GM19468 (cell line): Measurements from ENCODE around the gene DNAJC22.
"Not testable (repeated sequence)": the region's sequence is repeated elsewhere in the genome, so short reads cannot be mapped to it uniquely, and the experiment has no call there.

Source experiments
- ATAC-seq: cut with Tn5 transposase; IDR thresholded peaks from one replicate; pipeline ENCODE4 v1.9.1; 2021; ENCODE audit warnings: mild to moderate bottlenecking, moderate library complexity, moderate number of reproducible peaks; ENCODE audit not compliant: unreplicated experiment; ENCODE audit errors: extremely low read depth

The DNAJC22 gene

DNA sequence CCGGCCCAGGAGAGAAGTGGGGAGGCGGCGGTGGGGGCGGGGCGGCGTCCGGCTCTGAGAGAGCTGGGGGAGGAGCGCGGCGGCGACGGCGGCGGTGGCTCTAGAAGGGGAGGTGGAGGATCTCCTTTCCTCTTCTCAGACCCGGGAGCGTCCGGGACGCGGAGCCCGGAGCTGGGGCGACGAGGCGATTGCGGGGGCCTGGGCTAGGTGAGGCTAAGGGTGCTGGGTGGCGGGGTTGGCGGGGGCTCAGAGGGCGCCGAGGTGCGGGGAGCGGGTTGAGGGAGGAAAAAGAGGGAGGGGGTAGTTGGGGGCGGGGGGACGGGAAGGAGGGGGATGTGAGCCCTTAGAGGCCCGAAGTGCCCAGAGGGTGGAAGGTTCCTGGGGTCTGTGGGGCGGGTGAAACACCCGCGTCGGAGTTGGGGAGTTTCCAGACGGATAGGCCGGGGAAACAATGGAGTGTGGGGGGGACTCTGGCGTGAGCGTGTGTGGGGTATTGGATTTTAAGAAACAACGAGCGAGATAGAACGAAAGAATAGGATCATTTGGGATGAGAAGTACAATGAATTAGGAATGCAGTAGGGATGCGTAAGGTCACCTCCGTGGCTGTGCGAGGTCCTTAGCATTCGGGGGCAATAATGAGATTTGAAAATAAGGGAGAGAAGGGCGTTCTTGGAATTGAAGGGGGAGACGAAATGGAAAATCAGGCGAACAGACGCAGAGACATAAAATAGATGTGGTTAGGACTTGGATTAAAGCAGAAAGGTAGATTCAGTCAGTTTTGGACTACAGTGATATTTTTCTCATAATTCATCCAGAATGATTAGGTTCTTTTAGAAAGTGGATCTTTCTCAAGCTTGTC is 20.9 kb downstream of the DNAJC22 start, which contains the start of gene SPATS2:
TSS of gene SPATS2 (plus strand) at position 82 of the 859 bp plus-strand sequence. CDS start 93,551 bp downstream, outside the sequence.
- no peak for ATAC-seq

DNA sequence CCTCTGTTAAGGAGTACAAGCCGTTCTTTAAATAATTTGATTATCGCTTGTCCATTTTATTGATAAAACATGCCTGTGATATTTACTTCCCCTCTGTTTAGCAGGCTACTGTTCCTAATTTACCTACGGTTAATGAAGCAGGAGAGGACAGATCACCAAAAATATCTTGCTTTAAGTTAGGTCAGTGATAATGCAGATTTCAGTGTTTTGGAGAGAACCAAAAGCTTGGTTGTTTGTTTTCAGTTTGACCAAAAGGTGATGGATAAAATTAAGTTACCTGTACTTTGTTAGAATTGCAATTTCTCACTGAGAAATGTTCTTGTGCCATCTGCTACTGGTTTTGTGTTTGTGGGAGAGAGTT is 21.5 kb downstream of the DNAJC22 start:
- ATAC-seq, result no peak

DNA sequence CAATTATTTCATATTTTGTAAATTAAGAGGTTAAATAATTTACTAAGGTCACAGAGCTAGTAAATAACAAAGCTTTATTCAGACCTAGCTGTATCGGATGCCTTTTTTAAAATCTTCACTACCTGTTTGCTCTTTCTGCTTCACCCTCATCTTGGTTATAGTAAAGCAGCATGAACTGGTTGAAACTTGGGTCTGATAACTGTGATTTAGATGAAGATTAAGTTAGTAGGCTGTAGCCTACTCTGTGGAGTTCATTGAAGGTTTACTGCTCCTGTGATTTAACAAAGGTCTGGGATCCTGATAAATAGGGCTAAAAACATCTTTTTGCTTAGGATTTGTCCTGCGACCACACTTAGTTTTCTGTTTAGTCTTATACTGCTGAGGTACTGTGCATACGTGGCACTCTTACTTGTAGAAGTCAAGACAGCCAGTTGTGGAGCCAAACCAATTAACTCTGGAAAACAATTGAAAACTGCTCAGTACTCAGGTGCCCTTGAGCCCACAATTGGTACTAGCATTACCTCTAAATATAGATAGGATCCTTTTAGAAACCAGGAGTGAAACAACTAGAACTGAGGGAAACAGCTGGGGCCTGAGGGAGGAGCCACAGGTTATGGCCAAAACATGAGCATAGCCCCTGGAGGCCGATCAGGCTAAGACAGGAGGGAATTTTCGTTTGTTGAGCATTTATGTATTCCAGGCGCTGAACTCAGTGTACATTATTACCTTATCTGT is 22.9 kb downstream of the DNAJC22 start:
- peak; percentile 20 for ATAC-seq

DNA sequence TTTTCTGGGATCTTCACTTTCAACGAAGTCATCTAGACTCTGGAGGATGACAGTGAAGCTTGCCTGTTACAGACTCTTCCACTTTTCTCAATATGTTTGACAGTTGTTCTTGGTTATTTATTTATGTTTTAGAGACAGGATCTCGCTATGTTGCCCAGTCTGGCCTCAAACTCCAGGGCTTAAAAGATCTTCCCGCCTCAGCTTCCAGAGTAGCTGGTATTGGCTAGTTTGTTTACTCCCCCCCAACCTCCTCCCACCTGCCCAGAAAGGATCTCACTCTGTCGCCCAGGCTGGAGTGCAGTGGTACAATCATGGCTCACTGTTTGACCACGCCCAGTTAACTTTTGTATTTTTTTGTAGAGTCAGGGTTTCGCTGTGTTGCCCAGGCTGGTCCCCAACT is 23.9 kb downstream of the DNAJC22 start:
- no peak for ATAC-seq

DNA sequence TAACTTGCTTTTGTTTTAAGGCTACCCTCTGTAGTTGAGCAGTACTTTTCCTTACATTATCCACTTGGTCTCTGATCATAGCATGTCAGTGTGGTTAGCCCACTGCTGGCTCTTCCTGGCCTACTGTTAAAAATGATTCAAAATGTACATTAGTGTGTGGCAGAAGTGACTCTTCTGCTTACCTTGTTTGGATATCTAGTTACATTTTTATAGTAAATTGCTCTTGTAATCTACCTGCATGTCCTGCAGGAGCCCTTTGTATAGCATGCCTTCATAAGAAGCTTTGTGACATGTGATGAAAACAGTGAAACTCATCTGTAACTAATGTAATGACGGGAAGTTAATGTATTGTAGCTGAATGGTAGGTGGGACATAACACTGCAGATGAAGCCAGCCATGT is 28.7 kb downstream of the DNAJC22 start:
- no peak for ATAC-seq

DNA sequence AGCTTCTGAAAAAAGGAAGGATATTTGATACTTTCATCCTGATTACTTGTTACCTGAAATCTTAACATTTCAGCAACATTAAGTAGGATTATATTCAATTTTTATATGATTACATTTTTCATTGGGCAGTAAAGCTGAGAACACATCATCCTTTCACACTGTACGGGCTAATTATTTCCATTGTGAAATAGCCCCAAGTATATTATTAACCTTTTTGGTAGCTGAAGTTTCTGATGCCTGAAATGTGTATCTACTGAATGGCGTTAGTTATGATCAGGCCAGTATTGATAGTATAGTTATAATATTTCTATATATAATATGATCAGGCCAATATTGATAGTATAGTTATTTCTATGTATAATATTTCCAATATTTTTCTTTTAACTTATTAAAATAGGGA is 30.7 kb downstream of the DNAJC22 start:
- no peak for ATAC-seq

DNA sequence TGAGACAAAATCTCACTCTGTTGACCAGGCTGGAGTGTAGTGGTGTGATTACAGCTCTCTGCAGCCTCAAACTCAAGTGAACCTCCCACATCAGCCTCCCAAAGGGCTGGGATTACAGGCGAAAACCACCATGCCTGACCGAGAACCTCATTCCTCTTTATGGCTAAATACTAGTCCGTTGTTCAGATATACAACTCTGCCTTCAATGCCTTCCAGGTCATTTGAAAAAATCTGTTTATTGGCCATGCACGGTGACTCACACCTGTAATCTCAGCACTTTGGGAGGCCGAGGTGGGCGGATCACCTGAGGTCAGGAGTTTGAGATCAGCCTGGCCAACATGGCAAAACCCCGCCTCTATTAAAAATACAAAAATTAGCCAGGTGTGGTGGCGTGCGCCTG is 33.5 kb downstream of the DNAJC22 start:
- ATAC-seq, result not testable (repeated sequence)

DNA sequence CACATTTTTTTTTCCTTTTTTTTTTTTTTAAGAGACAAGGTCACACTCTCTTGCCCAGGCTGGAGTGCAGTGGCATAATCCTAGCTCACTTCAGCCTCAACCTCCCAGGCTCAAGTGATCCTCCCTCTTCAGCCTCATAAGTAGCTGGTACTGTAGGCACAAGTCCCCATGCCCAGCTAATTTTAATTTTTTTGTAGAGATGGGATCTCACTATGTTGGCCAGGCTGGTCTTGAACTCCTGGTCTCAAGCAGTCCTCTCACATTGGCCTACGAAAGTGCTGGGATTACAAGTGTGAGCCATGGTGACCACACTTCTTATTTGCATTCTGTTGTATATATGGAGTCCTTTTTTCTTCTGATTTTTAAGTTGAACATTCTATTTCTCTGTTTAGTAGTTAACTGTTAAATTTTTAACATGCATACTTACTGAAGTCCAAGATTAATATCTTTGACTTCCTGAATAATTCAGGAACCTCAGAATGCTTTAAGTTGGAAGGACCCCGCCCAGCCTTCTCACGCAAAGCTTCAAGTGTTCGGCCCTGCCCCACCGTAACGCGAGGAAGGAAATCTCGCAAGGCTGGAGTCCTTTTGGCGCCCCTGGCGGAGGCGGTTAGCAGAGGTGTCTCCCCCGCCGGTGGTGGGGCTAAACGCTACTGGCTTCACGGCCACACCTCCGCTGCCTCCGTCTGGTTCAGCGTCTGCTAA is 42.1 kb downstream of the DNAJC22 start:
- no peak for ATAC-seq

DNA sequence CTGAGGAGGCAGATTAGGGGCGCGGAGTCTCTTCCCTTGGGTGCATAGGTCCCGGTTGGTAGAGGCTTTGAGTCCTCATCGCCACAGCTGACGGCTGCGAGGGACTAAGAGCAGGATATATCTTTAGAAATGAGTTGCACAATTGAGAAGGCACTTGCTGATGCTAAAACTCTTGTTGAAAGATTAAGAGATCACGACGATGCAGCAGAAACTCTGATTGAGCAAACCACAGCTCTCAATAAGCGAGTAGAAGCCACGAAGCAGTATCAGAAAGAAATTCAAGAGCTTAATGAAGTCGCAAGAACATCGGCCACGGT is 42.7 kb downstream of the DNAJC22 start:
- ATAC-seq, result no peak

DNA sequence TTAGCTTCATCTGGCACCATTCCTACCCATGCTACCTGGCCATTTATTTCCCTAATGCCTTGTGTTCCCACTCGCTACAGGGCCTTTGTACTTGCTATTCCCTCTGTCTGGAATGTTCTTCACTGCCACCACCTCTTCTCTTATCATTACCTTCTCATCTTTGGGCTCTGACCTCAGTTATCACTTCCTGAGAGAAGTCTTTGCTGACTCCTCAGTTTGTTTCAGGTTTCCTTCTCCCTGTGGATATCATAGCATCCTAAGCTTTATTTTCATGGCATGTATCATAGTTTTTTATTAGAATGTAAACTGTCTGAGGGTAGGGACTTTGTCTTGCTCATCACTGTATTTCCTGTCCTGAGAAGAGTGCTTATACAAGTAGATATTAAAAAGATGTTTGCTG is 50.3 kb downstream of the DNAJC22 start:
- ATAC-seq, result no peak

DNA sequence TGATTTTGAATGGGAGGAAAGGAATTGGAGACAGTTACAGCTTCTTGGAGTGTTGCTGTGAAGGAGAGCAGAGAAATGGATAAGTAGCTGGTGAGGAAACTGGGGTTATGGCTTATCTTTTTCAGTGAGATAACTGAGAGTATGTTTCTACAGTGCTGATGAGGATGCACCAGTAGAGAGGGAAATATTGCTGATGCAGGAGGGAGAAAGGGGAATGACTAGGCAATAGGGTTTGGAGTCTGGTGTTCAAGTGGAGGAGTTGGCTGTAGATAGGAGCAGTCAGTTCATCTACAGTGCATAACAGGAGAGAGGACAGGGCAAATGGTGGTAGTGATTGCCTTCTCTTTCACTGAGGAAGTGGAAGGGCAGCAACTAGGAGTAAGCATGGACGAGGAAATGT is 53.6 kb downstream of the DNAJC22 start:
- ATAC-seq, result no peak
